ENCODE data around the gene TRMO.

- TF ChIP-seq CTCF (IDR thresholded peaks at IDR 0.05 in 4 of 5, conservative IDR thresholded peaks at IDR 0.05 in 1 of 5) (no peak), POLR2A (IDR thresholded peaks at IDR 0.05) (no peak)
Measured at GRCh38 chr9:97892421-97892820, 29.9 kb downstream of the TRMO start.

All from gastrocnemius medialis (tissue), 4 donors.